ENCODE measurements around the gene CEP85.
A peak's percentile ranks its signal among the peaks of the same experiment; 100 is the strongest.
"Not testable (repeated sequence)": the region's sequence is repeated elsewhere in the genome, so short reads cannot be mapped to it uniquely, and the experiment has no call there.

CEP85 gene

DNA sequence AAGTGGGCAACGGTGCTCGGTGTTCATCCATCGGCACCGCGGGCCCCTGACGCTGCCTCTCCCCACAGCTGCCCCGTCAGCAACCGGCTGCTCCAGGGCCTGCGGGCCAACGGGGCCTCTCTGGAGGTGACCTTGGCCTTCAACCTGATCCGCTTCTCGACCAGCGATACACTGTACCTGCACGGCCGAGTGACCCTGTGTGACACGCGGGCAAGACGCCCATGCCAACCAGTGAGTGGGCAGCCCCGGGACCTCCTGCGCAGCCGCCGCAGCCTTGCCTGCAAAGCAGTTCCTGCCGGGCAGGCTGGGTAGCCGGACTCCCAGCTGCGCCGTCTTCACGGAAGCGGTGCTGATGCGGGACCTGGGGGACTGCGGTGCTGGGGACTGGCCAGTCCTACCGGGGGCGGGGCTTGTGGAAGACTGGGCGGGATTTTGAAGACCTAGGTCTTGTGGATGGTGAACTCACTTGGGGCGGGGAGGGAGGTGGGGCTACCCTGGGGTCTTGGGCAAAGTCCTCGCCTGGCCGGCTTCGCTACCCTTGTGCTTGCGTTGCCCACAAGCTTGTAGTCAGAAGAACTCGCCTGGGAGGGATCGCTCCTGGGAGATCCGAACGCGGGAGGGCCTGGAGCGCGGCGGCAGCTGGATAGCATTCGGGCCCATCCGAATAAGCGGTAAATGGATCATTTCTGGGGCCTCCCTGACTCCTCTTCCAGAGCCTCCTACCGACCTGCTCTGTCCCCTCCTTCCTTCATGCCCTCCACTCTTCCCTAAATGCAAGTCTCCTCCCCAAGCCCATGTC, 8.8 kb upstream of the CEP85 start:
- Histone ChIP-seq H3K27ac (ENCODE audit: low read depth, low read length) (no peak overlapping the region), H3K4me1 (ENCODE audit: insufficient read depth, low read length) (no peaks in the 10 kb centered on the region), H3K9ac (ENCODE audit: low read length) (no peak overlapping the region), H3K27me3 (ENCODE audit: control insufficient read depth in 1 of 2, insufficient read depth in 2 of 2, low read length in 2 of 2) (peaks cover 8 to 23% of the 10 kb centered on the region in 2 donors), H3K4me3 (ENCODE audit: low read depth in 1 of 2, low read length in 2 of 2) (peak overlapping the region; percentile 31 to 45), H3K9me3 (ENCODE audit: low read length) (no peaks in the 10 kb centered on the region), H3K36me3 (ENCODE audit: insufficient read depth, low read length) (no peaks in the 10 kb centered on the region)

DNA sequence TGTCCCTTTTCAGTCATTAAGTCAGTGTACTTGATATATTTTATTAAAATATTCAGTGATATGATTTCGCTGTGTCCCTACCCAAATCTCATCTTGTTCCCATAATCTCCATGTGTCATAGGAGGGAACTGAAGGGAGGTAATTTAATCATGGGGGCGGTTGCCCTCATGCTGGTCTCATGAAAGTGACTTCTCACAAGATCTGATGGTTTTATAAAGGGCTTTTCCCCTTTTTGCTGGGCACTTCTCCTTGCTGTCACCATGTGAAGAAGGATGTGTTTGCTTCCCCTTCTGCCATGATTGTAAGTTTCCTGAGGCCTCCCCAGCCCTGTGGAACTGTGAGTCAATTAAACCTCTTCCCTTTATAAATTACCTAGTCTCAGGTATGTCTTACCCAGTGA, 3.3 kb upstream of the CEP85 start:
- peaks cover 8 to 11% of the 10 kb centered on the region in 2 donors for H3K27me3 ChIP-seq (ENCODE audit: control insufficient read depth in 1 of 2, insufficient read depth in 2 of 2, low read length in 2 of 2)
- not testable (repeated sequence) for H3K9me3 ChIP-seq (ENCODE audit: low read length); H3K36me3 ChIP-seq (ENCODE audit: insufficient read depth, low read length); H3K4me1 ChIP-seq (ENCODE audit: insufficient read depth, low read length); H3K9ac ChIP-seq (ENCODE audit: low read length); H3K4me3 ChIP-seq (ENCODE audit: low read depth in 1 of 2, low read length in 2 of 2); H3K27ac ChIP-seq (ENCODE audit: low read depth, low read length)

DNA sequence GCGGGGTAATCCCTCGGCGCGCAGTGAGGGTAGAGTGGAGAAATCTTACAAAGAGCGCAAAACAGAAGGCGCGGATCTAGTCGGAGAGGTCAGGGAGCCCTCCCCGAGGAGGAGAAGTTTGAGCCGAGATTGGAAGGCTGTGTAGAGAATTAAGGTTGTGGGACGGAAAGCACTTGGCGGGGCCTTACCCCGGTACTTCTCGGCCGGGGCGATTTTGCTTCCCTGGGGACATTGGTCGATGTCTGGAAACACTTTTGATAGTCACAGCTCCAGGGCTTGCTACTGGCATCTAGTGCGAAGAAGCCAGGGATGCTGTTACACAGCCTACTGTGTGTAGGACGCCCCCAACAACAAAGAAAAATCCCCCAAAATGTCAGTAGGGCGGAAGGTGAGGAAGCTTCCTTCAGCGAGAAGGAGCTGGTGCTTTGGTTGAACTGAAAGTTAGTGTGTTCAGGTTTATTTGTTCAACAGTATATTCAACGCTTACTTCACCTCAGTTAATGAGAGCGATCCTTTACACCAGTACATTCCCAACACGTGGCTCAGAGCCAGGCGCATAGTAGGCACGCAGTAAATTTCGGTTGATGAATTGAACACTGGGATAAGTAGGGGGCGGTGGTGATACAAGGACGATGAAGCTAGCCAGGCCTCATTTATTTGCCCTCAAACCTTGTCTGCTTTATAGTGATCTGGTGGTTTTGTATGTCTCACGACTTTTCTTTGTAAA, 807 bp downstream of the CEP85 start:
- no peaks in the 10 kb centered on the region for H3K27me3 ChIP-seq (ENCODE audit: control insufficient read depth in 1 of 2, insufficient read depth in 2 of 2, low read length in 2 of 2)
- peaks cover 8% of the 10 kb centered on the region for H3K4me1 ChIP-seq (ENCODE audit: insufficient read depth, low read length)
- H3K36me3 ChIP-seq (ENCODE audit: insufficient read depth, low read length) = no peaks in the 10 kb centered on the region
- H3K4me3 ChIP-seq (ENCODE audit: low read depth in 1 of 2, low read length in 2 of 2) = peak overlapping the region; percentile 88 to 96
- H3K9me3 ChIP-seq (ENCODE audit: low read length) = no peaks in the 10 kb centered on the region
- peak overlapping the region; percentile 98 for H3K9ac ChIP-seq (ENCODE audit: low read length)
- peak overlapping the region; percentile 74 for H3K27ac ChIP-seq (ENCODE audit: low read depth, low read length)

DNA sequence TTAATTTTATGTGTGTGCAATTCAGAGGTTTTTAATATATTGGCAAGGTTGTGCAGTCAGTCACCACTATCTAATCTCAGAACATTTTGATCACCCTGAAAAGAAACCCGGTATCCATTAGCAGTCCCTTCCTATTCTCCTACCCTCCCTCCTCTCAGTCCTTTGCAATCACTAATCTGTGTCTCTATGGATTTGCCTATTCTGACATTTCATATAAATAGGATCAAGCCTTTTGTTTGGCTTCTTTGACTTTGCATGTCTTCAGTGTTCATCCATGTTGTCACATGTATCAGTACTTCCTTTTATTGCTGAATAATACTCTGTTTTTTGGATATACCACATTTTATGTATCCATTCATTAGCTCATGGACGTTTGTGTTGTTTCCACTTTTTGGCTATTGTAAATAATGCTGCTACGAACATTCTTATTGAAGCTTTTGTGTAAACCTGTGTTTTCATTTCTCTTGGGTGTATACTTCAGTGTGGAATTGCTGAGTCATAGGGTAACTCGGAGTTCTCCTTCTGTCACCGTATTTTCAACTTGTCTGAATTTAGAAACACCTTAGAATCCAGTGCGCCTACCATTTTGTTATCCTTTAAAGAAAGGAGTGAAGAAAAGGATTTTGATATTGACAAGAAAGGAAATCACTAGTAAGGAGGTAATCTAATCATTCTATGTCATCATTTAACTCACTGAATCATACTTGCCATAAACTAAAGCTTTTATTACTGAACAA, 3.4 kb downstream of the CEP85 start:
- no peak overlapping the region for H3K9ac ChIP-seq (ENCODE audit: low read length)
- no peaks in the 10 kb centered on the region for H3K36me3 ChIP-seq (ENCODE audit: insufficient read depth, low read length)

DNA sequence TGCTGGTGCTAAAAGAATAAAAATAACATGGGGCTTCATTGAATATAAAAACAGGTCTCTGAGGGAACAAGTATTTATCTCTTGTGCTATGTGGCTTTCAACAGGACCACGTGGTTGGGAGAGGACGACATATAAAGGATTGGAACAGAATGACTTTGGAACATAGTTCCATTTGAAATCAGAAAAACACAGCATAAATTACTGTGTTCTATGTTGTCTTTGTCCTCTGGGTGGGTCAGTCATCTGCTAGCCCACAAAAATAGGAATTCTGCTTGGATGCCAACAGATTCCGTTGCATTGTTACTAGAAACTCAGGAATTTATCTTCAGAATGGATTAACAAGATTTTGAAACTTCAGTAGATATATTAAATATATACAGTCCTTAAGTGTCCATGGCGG, 5.9 kb downstream of the CEP85 start:
- H3K9me3 ChIP-seq (ENCODE audit: low read length) = no peaks in the 10 kb centered on the region
- H3K27ac ChIP-seq (ENCODE audit: low read depth, low read length) = no peak overlapping the region
- H3K4me3 ChIP-seq (ENCODE audit: low read depth in 1 of 2, low read length in 2 of 2) = no peak overlapping the region
- H3K9ac ChIP-seq (ENCODE audit: low read length) = no peak overlapping the region
- peaks cover 5% of the 10 kb centered on the region for H3K36me3 ChIP-seq (ENCODE audit: insufficient read depth, low read length)
- H3K4me1 ChIP-seq (ENCODE audit: insufficient read depth, low read length) = peaks cover 6% of the 10 kb centered on the region
- H3K27me3 ChIP-seq (ENCODE audit: control insufficient read depth in 1 of 2, insufficient read depth in 2 of 2, low read length in 2 of 2) = no peaks in the 10 kb centered on the region

More for the DNA sequence above, 3.4 kb downstream of the CEP85 start:
- Histone ChIP-seq H3K27me3 (ENCODE audit: control insufficient read depth in 1 of 2, insufficient read depth in 2 of 2, low read length in 2 of 2) (no peaks in the 10 kb centered on the region), H3K4me3 (ENCODE audit: low read depth in 1 of 2, low read length in 2 of 2) (no peak overlapping the region), H3K27ac (ENCODE audit: low read depth, low read length) (no peak overlapping the region), H3K4me1 (ENCODE audit: insufficient read depth, low read length) (peaks cover 8% of the 10 kb centered on the region), H3K9me3 (ENCODE audit: low read length) (no peaks in the 10 kb centered on the region)

DNA sequence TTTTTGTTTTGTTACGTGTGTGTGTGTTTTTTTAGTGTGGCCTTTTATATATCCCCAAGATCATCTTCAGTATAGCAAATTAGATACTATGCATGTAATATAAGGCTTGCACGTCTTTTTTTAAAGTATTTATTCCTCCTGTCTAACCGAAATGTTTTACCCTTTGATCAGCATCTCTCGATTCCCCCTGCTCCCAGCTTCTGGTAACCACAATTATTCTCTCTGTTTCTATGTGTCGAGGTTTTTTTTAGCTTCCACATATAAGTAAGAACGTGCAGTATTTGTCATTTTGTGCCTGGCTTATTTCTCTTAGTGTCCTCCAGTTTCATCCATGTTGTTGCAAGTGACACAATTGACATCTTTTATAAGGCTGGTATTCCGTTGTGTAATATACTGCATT, 18.7 kb downstream of the CEP85 start:
- Histone ChIP-seq H3K9ac (ENCODE audit: low read length) (no peak overlapping the region), H3K9me3 (ENCODE audit: low read length) (no peaks in the 10 kb centered on the region), H3K27ac (ENCODE audit: low read depth, low read length) (no peak overlapping the region), H3K4me1 (ENCODE audit: insufficient read depth, low read length) (no peaks in the 10 kb centered on the region), H3K4me3 (ENCODE audit: low read depth in 1 of 2, low read length in 2 of 2) (no peak overlapping the region), H3K27me3 (ENCODE audit: control insufficient read depth in 1 of 2, insufficient read depth in 2 of 2, low read length in 2 of 2) (no peaks in the 10 kb centered on the region), H3K36me3 (ENCODE audit: insufficient read depth, low read length) (peaks cover 2% of the 10 kb centered on the region)

DNA sequence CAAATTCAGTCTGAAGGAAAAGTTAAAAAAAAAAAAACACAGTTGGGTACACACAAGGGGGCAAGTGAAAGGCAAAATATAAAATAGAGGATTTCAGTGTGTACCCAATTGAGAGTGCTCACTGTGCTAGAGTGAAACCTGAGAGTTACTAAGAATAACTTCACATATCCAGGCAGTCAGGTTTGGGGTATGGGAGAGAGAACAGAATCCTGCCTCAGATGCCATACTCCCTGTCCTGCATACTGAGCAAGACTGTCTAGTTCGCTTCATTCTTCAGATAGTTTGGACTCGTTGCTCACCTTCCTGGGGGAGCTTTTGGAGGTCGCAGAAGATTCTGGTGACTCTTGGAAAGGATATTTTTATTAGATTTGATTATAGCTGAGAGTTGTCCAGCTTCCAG, 20.4 kb downstream of the CEP85 start:
- H3K4me3 ChIP-seq (ENCODE audit: low read depth in 1 of 2, low read length in 2 of 2) = no peak overlapping the region
- no peak overlapping the region for H3K27ac ChIP-seq (ENCODE audit: low read depth, low read length)
- H3K27me3 ChIP-seq (ENCODE audit: control insufficient read depth in 1 of 2, insufficient read depth in 2 of 2, low read length in 2 of 2) = no peaks in the 10 kb centered on the region
- H3K9me3 ChIP-seq (ENCODE audit: low read length) = no peaks in the 10 kb centered on the region
- H3K4me1 ChIP-seq (ENCODE audit: insufficient read depth, low read length) = no peaks in the 10 kb centered on the region
- peaks cover 16% of the 10 kb centered on the region for H3K36me3 ChIP-seq (ENCODE audit: insufficient read depth, low read length)
- H3K9ac ChIP-seq (ENCODE audit: low read length) = no peak overlapping the region

DNA sequence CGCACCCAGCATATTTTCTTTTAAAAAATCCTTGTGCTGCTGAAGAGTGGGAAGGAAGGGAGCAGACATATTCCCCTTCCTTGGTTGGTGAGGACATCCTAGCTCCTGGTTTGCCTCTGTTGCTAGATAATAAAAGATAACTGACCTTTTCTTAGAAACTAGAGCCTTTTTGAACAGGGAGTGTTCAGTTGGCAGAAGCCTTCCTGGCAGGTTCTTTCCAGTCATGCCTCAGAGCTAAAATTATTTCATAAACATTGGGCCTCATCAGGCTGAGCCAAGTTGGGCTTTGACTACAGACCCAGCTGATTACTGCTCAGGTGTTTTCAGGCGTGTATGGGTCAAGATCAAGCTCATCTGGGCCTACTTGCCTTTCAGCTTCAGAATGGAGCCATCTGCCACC, 23.2 kb downstream of the CEP85 start:
- H3K4me1 ChIP-seq (ENCODE audit: insufficient read depth, low read length) = no peaks in the 10 kb centered on the region
- no peaks in the 10 kb centered on the region for H3K27me3 ChIP-seq (ENCODE audit: control insufficient read depth in 1 of 2, insufficient read depth in 2 of 2, low read length in 2 of 2)
- no peak overlapping the region for H3K4me3 ChIP-seq (ENCODE audit: low read depth in 1 of 2, low read length in 2 of 2)
- no peaks in the 10 kb centered on the region for H3K9me3 ChIP-seq (ENCODE audit: low read length)
- H3K9ac ChIP-seq (ENCODE audit: low read length) = no peak overlapping the region
- peaks cover 21% of the 10 kb centered on the region for H3K36me3 ChIP-seq (ENCODE audit: insufficient read depth, low read length)
- no peak overlapping the region for H3K27ac ChIP-seq (ENCODE audit: low read depth, low read length)

DNA sequence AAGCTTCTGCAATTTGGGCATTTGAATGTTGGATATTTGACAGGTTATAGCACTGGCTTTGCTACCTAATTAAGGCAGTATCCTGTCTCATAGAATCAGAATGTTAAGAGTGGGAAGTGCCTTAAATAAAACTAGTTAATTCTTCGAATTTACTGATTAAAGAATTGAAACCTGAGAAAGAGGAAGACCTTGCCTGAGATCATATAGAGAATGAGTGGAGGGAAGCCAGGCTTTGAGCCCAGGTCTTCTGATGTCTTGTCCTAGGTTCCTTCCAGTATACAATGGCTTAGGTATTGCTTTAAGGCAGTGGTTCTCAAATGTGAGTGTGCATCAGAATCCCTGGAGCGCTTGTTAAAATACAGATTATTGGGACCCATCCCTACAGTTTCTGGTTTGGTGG, 25.0 kb downstream of the CEP85 start:
- Histone ChIP-seq H3K9me3 (ENCODE audit: low read length) (no peaks in the 10 kb centered on the region), H3K9ac (ENCODE audit: low read length) (no peak overlapping the region), H3K4me1 (ENCODE audit: insufficient read depth, low read length) (no peaks in the 10 kb centered on the region), H3K27me3 (ENCODE audit: control insufficient read depth in 1 of 2, insufficient read depth in 2 of 2, low read length in 2 of 2) (no peaks in the 10 kb centered on the region), H3K36me3 (ENCODE audit: insufficient read depth, low read length) (peaks cover 21% of the 10 kb centered on the region), H3K27ac (ENCODE audit: low read depth, low read length) (no peak overlapping the region), H3K4me3 (ENCODE audit: low read depth in 1 of 2, low read length in 2 of 2) (no peak overlapping the region)

DNA sequence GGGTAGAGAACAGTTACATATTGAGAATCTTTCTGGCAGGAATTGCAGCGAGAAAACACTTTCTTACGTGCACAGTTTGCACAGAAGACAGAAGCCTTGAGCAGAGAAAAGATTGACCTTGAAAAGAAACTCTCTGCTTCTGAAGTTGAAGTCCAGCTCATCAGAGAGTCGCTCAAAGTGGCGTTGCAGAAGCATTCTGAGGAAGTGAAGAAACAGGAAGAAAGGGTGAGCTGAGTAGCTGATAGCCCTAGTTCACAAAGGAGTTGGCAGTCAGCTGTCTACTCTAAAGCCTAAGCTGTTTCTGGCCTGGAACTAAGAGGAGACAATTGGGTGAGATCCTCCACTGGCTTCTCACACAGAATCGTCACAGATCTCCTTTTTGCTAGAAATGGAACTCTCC, 25.6 kb downstream of the CEP85 start:
- H3K27ac ChIP-seq (ENCODE audit: low read depth, low read length) = no peak overlapping the region
- H3K9ac ChIP-seq (ENCODE audit: low read length) = no peak overlapping the region
- no peaks in the 10 kb centered on the region for H3K27me3 ChIP-seq (ENCODE audit: control insufficient read depth in 1 of 2, insufficient read depth in 2 of 2, low read length in 2 of 2)
- peaks cover 21% of the 10 kb centered on the region for H3K36me3 ChIP-seq (ENCODE audit: insufficient read depth, low read length)
- H3K4me3 ChIP-seq (ENCODE audit: low read depth in 1 of 2, low read length in 2 of 2) = no peak overlapping the region
- H3K9me3 ChIP-seq (ENCODE audit: low read length) = no peaks in the 10 kb centered on the region
- H3K4me1 ChIP-seq (ENCODE audit: insufficient read depth, low read length) = no peaks in the 10 kb centered on the region

DNA sequence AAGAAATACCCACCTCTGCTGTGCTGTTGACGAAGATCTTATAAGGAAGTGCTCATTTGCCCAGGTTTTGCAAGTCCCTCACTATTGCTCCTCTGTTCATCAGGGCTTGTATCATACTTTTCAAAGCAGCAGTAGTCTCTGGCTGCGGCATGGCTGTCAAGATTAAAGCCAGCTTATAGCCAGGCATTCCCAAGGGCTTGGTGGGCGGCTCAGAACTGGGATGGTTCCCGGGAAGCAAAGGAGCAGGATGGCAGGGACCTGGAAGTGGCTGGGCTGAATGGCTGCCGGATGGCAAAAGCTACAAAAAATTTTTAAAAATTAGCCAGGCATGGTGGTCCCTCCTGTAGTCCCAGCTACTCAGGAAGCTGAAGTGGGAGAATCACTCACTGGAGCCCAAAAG, 29.2 kb downstream of the CEP85 start:
- no peaks in the 10 kb centered on the region for H3K4me1 ChIP-seq (ENCODE audit: insufficient read depth, low read length)
- no peaks in the 10 kb centered on the region for H3K27me3 ChIP-seq (ENCODE audit: control insufficient read depth in 1 of 2, insufficient read depth in 2 of 2, low read length in 2 of 2)
- no peaks in the 10 kb centered on the region for H3K9me3 ChIP-seq (ENCODE audit: low read length)
- no peak overlapping the region for H3K9ac ChIP-seq (ENCODE audit: low read length)
- H3K27ac ChIP-seq (ENCODE audit: low read depth, low read length) = no peak overlapping the region
- H3K36me3 ChIP-seq (ENCODE audit: insufficient read depth, low read length) = peaks cover 15% of the 10 kb centered on the region
- H3K4me3 ChIP-seq (ENCODE audit: low read depth in 1 of 2, low read length in 2 of 2) = no peak overlapping the region

All from muscle layer of colon (tissue), 2 donors.